Esophagus muscularis mucosa (tissue), 2 donors: Measurements from ENCODE around the gene GRIN3B.

Experiments
- EP300 ChIP-seq: sonication (generic); formaldehyde crosslinking; IDR thresholded peaks from one replicate; pipeline ENCODE4 v1.6.1; 2017; ENCODE audit warnings: antibody characterized with exemption
- POLR2A ChIP-seq: fragments of 450-650 bp; IDR thresholded peaks from one replicate; pipeline ENCODE4 v1.6.1; 2017; ENCODE audit warnings: antibody characterized with exemption, moderate library complexity, mild to moderate bottlenecking, low read depth

DNA sequence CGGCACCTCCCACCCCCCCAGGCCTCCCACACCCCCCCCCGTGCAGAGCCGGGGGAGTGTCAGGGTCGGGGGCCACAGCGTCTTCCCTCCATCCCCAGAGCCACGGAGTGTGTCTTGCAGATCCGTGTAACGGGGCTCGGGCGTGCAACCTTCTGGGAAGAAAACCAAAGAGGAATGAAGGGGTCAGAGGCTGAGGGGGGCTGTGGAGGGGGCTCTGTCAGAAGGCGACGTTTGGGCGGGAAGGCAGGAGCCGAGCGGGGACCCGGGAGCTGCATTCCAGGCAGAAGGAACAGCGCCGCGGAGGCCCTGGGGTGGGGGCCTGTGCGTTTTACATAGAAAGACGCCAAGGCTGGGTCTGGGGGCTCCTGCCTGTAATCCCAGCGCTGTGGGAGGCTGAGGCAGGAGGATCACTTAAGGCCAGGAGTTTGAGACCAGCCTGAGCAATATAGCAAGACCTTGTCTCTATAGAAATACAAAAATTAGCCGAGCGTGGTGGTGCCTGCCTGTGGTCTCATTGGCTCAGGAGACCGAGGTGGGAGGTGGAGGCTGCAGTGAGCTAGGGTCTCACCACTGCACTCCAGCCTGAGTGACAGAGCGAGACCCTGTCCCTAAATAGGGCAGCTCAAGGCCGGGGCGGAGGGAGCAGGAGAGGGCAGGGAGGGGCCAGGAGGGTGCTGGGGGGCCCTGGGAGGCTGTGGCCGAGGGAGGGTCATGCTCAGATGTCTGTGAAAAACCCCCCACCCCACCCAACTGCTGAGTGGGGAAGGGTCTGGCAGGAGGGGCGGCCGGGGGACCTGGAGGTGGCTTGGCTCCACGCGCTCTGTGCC is 46.6 kb upstream of the GRIN3B start:
- no peak for TF ChIP-seq POLR2A
- no peak for TF ChIP-seq EP300
